ENCODE measurements around the gene A2ML1. TPM values are rescaled to one million over a fixed set of nuclear protein-coding genes. Genes with fewer than 3 reads are reported as not detected.

The A2ML1 gene
- polyA plus RNA-seq, 1 experiment: not detected

DNA sequence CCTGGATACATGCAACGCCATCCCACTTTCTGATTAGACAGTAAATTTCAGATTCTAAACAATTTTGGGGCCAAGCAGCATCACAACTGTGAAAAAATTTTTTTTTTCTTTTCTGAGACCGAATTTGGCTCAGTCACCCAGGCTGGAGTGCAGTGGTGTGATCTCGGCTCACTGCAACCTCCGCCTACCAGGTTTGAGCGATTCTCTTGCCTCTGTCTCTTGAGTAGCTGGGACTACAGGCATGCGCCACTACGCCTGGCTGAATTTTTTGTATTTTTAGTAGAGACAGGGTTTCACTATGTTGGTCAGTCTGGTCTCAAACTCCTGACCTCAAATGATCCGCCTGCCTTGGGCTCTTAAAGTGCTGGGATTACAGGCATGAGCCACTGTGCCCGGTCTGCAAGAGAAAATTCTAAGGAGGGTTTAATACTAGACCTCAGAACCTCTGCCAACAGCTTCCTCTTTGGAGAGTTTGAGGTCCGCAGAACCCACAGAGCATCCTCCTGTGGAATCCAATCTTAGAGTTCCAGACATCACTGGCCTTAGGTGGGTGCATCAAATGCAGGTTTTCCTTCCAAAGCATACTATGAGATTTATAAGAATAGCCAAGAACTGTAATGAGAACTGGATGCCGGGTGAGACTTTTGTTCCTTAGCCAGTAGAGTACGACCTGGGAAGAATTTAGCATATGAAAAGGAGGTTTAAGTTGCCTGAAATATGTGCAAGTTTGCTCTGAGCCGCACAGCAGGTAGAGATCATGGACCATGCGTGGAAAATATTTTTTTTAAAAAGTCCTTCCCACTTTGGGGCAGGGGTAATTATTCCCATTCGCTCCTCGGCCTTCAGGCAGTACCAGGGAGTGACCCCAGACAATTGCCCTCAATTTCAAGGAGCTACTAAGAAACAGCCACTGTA, 84.1 kb downstream of the A2ML1 start:
- CTCF ChIA-PET: interaction anchor here (0.9 to 1.5 kb wide), 2 partner anchors 15 to 16 kb away, joined by 3 to 7 read pairs; no protein-coding TSS in a partner anchor
- POLR2A ChIA-PET: no interaction called here
- H3K27me3 ChIP-seq (ENCODE audit: control insufficient read depth, insufficient read depth, low read length): peaks cover 3% of the 10 kb centered on the region
- no peak overlapping the region for H3K27ac ChIP-seq (ENCODE audit: low read depth, low read length)
- no peak for DNase-seq (ENCODE audit: low read depth, low spot score)
- TF ChIP-seq, protein P1, sequence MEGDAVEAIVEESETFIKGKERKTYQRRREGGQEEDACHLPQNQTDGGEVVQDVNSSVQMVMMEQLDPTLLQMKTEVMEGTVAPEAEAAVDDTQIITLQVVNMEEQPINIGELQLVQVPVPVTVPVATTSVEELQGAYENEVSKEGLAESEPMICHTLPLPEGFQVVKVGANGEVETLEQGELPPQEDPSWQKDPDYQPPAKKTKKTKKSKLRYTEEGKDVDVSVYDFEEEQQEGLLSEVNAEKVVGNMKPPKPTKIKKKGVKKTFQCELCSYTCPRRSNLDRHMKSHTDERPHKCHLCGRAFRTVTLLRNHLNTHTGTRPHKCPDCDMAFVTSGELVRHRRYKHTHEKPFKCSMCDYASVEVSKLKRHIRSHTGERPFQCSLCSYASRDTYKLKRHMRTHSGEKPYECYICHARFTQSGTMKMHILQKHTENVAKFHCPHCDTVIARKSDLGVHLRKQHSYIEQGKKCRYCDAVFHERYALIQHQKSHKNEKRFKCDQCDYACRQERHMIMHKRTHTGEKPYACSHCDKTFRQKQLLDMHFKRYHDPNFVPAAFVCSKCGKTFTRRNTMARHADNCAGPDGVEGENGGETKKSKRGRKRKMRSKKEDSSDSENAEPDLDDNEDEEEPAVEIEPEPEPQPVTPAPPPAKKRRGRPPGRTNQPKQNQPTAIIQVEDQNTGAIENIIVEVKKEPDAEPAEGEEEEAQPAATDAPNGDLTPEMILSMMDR (IDR thresholded peaks at IDR 0.05; ENCODE audit: low read depth, low read length): no peak
- H3K4me3 ChIP-seq (ENCODE audit: low read depth, low read length): no peak overlapping the region
- no peaks in the 10 kb centered on the region for H3K9me3 ChIP-seq (ENCODE audit: control insufficient read depth, insufficient read depth, low read length)

DNA sequence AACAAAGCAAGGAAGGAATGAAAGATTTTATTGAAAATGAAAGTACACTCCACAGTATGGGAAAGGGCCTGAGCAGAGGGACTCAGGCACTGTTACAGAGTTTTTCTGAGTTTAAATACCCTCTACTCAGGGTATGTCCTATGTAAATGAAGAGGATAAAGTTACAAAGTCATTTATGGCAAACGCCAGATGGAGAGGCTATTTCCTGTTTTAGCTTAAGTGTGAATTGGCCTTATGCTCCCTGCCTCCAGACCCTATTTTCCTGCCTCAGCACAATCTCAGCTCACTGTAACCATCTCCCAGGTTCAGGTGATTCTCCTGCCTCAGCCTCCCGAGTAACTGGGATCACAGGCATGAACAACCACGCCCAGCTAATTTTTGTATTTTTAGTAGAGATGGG, 85.1 kb downstream of the A2ML1 start:
- Histone ChIP-seq H3K27me3 (ENCODE audit: control insufficient read depth, insufficient read depth, low read length) (peaks cover 3% of the 10 kb centered on the region), H3K4me3 (ENCODE audit: low read depth, low read length) (no peak overlapping the region), H3K27ac (ENCODE audit: low read depth, low read length) (no peak overlapping the region), H3K9me3 (ENCODE audit: control insufficient read depth, insufficient read depth, low read length) (no peaks in the 10 kb centered on the region)
- CTCF ChIA-PET: interaction anchor here (0.9 to 1.5 kb wide), 2 partner anchors 16 to 17 kb away, joined by 3 to 5 read pairs; no protein-coding TSS in a partner anchor
- POLR2A ChIA-PET: no interaction called here
- TF ChIP-seq, protein P1 (IDR thresholded peaks at IDR 0.05; ENCODE audit: low read depth, low read length): no peak
- no peak for DNase-seq (ENCODE audit: low read depth, low spot score)

DNA sequence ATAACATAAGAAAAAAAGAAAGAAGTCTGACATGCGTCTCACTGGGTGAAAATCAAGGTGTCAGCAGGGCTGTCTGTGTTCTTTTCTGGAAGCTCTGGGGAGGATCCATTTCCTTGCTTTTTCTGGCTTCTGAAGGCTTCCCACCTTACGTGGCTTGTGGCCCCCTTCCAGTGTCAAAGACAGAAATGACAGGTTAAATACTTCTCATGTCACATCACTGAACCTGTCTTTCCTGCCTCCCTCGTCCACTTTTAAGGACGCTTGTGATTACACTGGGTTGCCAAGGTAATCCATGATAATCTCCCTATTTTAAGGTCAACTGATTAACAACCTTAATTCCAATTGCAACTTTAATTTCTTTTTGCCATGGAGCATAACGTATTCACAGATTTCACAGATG, 87.3 kb downstream of the A2ML1 start:
- no peak for DNase-seq (ENCODE audit: low read depth, low spot score)
- Histone ChIP-seq H3K4me3 (ENCODE audit: low read depth, low read length) (no peak overlapping the region), H3K27ac (ENCODE audit: low read depth, low read length) (no peak overlapping the region), H3K9me3 (ENCODE audit: control insufficient read depth, insufficient read depth, low read length) (no peaks in the 10 kb centered on the region), H3K27me3 (ENCODE audit: control insufficient read depth, insufficient read depth, low read length) (no peaks in the 10 kb centered on the region)
- POLR2A ChIA-PET: no interaction called here
- CTCF ChIA-PET: interaction anchor here (1.9 kb wide), 1 partner anchor 19 kb away, joined by 7 read pairs; no protein-coding TSS in a partner anchor
- TF ChIP-seq, protein P1 (IDR thresholded peaks at IDR 0.05; ENCODE audit: low read depth, low read length): no peak

DNA sequence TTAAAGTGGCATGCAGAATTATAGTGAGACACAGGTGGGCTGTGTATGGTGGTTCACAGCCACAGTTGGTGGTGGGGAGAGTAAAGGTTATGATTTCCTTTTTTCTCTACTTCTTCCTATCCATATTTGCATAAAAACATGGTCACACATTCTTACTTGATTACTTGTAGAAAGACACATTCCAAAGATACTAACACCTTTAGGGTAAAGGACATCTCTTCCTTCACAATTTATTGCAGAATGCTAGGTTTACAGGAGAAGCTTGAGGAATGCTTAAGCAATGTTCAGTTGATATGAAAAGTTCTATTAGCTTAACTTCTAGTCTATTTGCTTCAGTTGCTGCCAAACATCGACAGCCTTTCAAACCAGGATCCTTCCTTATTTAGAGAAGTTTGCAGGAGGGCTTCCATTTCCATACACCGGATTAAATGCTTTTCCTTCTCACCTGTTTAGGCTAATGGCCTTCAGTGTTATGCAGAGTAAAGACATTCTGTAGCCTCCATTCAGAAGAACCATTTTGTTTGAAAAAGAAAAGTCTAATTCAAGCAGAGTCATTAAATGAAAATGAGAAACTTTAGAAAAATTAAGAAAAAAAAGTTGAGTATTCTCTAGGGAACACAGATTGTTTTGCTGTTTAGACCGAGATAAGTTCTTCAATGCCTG, 89.3 kb downstream of the A2ML1 start:
- CTCF ChIA-PET: interaction anchor here (0.7 to 2.3 kb wide), 2 partner anchors 21 to 367 kb away, joined by 3 to 19 read pairs; no protein-coding TSS in a partner anchor
- H3K27me3 ChIP-seq (ENCODE audit: control insufficient read depth, insufficient read depth, low read length): no peaks in the 10 kb centered on the region
- H3K9me3 ChIP-seq (ENCODE audit: control insufficient read depth, insufficient read depth, low read length): no peaks in the 10 kb centered on the region
- POLR2A ChIA-PET: no interaction called here
- H3K4me3 ChIP-seq (ENCODE audit: low read depth, low read length): no peak overlapping the region
- H3K27ac ChIP-seq (ENCODE audit: low read depth, low read length): no peak overlapping the region
- TF ChIP-seq, protein P1 (IDR thresholded peaks at IDR 0.05; ENCODE audit: low read depth, low read length): no peak
- no peak for DNase-seq (ENCODE audit: low read depth, low spot score)
